HS-5 (cell line): ENCODE measurements around the gene ATG13.
"Not testable (repeated sequence)": the region's sequence is repeated elsewhere in the genome, so short reads cannot be mapped to it uniquely, and the experiment has no call there.

ENCODE experiments used
- DNase-seq: peaks from one replicate; pipeline ENCODE4 v3.0.0-alpha.2; 2012; ENCODE audit warnings: low read depth

Gene ATG13

GRCh38 chr11:46697723-46698122 lies 80.4 kb downstream of the ATG13 start:
- no peak for DNase-seq

- DNase-seq = no peak
Measured at GRCh38 chr11:46698597-46698996, 81.2 kb downstream of the ATG13 start.

GRCh38 chr11:46700241-46701077 lies 83.1 kb downstream of the ATG13 start, which contains the start of the genes ARHGAP1 and ZNF408:
Gene ARHGAP1 (minus strand): TSS chr11:46700619. CDS start chr11:46696107, 4,512 bp downstream.
Gene ZNF408 (plus strand): TSS chr11:46701031. CDS start chr11:46701048, 17 bp downstream.
- peak; percentile 97 for DNase-seq

GRCh38 chr11:46701078-46701654 lies 83.8 kb downstream of the ATG13 start:
- no peak for DNase-seq

GRCh38 chr11:46705070-46705688 lies 87.8 kb downstream of the ATG13 start:
- no peak for DNase-seq

- no peak for DNase-seq
Measured at GRCh38 chr11:46706886-46707285, 89.5 kb downstream of the ATG13 start.

- DNase-seq = not testable (repeated sequence)
Measured at GRCh38 chr11:46709351-46709750, 92.0 kb downstream of the ATG13 start.

- DNase-seq = peak; percentile 86
Measured at GRCh38 chr11:46710821-46711269, 93.5 kb downstream of the ATG13 start.

- no peak for DNase-seq
Measured at GRCh38 chr11:46711303-46711702, 94.0 kb downstream of the ATG13 start.

- no peak for DNase-seq
Measured at GRCh38 chr11:46712874-46713576, 95.7 kb downstream of the ATG13 start.

GRCh38 chr11:46717825-46718154 lies 100.4 kb downstream of the ATG13 start:
- not testable (repeated sequence) for DNase-seq

GRCh38 chr11:46718155-46719019 lies 101.0 kb downstream of the ATG13 start:
- DNase-seq = no peak

GRCh38 chr11:46719048-46719542 lies 101.7 kb downstream of the ATG13 start, which contains the start of gene F2:
Gene F2 (plus strand): TSS chr11:46719213. CDS start chr11:46719236, 23 bp downstream.
- DNase-seq = no peak

GRCh38 chr11:46719543-46720218 lies 102.3 kb downstream of the ATG13 start:
- DNase-seq = no peak

GRCh38 chr11:46721286-46721685 lies 103.9 kb downstream of the ATG13 start:
- DNase-seq = no peak

- DNase-seq = no peak
Measured at GRCh38 chr11:46722566-46723358, 105.4 kb downstream of the ATG13 start.

- no peak for DNase-seq
Measured at GRCh38 chr11:46723359-46723680, 106.0 kb downstream of the ATG13 start.

GRCh38 chr11:46724088-46724487 lies 106.7 kb downstream of the ATG13 start:
- no peak for DNase-seq
